WTC11 (cell line): ENCODE data around the gene DOK3. TPM values are rescaled to one million over a fixed set of nuclear protein-coding genes. Genes with fewer than 3 reads are reported as not detected.
A peak's percentile ranks its signal among the peaks of the same experiment; 100 is the strongest.

ENCODE experiments used
- ATF1 ChIP-seq: sonication (generic); formaldehyde crosslinking; IDR thresholded peaks from 2 replicates; pipeline ENCODE4 v1.8.1; 2023; ENCODE audit warnings: mild to moderate bottlenecking, moderate library complexity, missing genetic modification reagents
- FOXK1 ChIP-seq: sonication (generic); formaldehyde crosslinking; IDR thresholded peaks from 2 replicates; pipeline ENCODE4 v1.8.0; 2022; ENCODE audit warnings: mild to moderate bottlenecking, moderate library complexity, missing genetic modification reagents
- HMGA2 ChIP-seq: fragments of 250-450 bp; sonication (Bioruptor Pico); IDR thresholded peaks from 2 replicates; pipeline ENCODE4 v1.4.0; 2021; ENCODE audit warnings: mild to moderate bottlenecking, moderate library complexity
- MXD4 ChIP-seq: fragments of 250-450 bp; sonication (Bioruptor Pico); IDR thresholded peaks from 2 replicates; pipeline ENCODE4 v1.8.0; 2021; ENCODE audit warnings: mild to moderate bottlenecking, moderate library complexity, borderline replicate concordance
- NR2C2 ChIP-seq: sonication (generic); formaldehyde crosslinking; IDR thresholded peaks from 2 replicates; pipeline ENCODE4 v1.8.0; 2022; ENCODE audit warnings: mild to moderate bottlenecking, missing genetic modification reagents
- NR3C1 ChIP-seq: sonication (generic); formaldehyde crosslinking; conservative IDR thresholded peaks from 2 replicates; pipeline ENCODE4 v1.8.1; 2023; ENCODE audit warnings: low read depth, mild to moderate bottlenecking, missing genetic modification reagents
- SOX15 ChIP-seq: fragments of 250-450 bp; sonication (Bioruptor Pico); IDR thresholded peaks from 2 replicates; pipeline ENCODE4 v1.9.0; 2021; ENCODE audit warnings: mild to moderate bottlenecking
- TCF7 ChIP-seq: sonication (generic); formaldehyde crosslinking; IDR thresholded peaks from 2 replicates; pipeline ENCODE4 v1.8.0; 2022; ENCODE audit warnings: mild to moderate bottlenecking, low read depth, missing genetic modification reagents, moderate library complexity
- ZNF219 ChIP-seq: sonication (generic); formaldehyde crosslinking; IDR thresholded peaks from 2 replicates; pipeline ENCODE4 v1.8.0; 2023; ENCODE audit warnings: missing genetic modification reagents, mild to moderate bottlenecking, borderline replicate concordance
- ZNF423 ChIP-seq: fragments of 250-450 bp; sonication (Bioruptor Pico); IDR thresholded peaks from 2 replicates; pipeline ENCODE4 v2.1.2; 2022; ENCODE audit warnings: mild to moderate bottlenecking, moderate library complexity
- total RNA-seq: library from RNA; stranded (reverse); gene quantifications from 3 replicates; pipeline ENCODE4 v1.2.3, GENCODE V29; 2021
- TF ChIP-seq, protein P1 (sequence below): sonication (generic); formaldehyde crosslinking; IDR thresholded peaks from 2 replicates; pipeline ENCODE4 v1.8.0; 2022; ENCODE audit warnings: mild to moderate bottlenecking, missing genetic modification reagents
- TF ChIP-seq, protein P2 (sequence below): sonication (generic); formaldehyde crosslinking; IDR thresholded peaks from 2 replicates; pipeline ENCODE4 v1.8.1; 2023; ENCODE audit warnings: mild to moderate bottlenecking, missing genetic modification reagents, moderate library complexity
- TF ChIP-seq, protein P3 (sequence below): fragments of 250-450 bp; sonication (Bioruptor Pico); IDR thresholded peaks from 2 replicates; pipeline ENCODE4 v2.1.2; 2022; ENCODE audit warnings: mild to moderate bottlenecking, moderate library complexity
- TF ChIP-seq, protein P4 (sequence below): sonication (generic); formaldehyde crosslinking; IDR thresholded peaks from 2 replicates; pipeline ENCODE4 v1.8.1; 2022; ENCODE audit warnings: low read depth, mild to moderate bottlenecking, moderate library complexity, missing genetic modification reagents, borderline replicate concordance
- TF ChIP-seq, protein P5 (sequence below): fragments of 250-450 bp; sonication (Bioruptor Pico); IDR thresholded peaks from 2 replicates; pipeline ENCODE4 v1.8.0; 2021; ENCODE audit warnings: mild to moderate bottlenecking
- TF ChIP-seq, protein P6 (sequence below): fragments of 250-450 bp; sonication (Bioruptor Pico); IDR thresholded peaks from 2 replicates; pipeline ENCODE4 v1.9.0; 2021; ENCODE audit warnings: mild to moderate bottlenecking, borderline replicate concordance
- TF ChIP-seq, protein P7 (sequence below): sonication (generic); formaldehyde crosslinking; IDR thresholded peaks from 2 replicates; pipeline ENCODE4 v1.8.1; 2022; ENCODE audit warnings: low read depth, missing genetic modification reagents, borderline replicate concordance
- TF ChIP-seq, protein P8 (sequence below): sonication (generic); formaldehyde crosslinking; IDR thresholded peaks from 2 replicates; pipeline ENCODE4 v1.8.1; 2023; ENCODE audit warnings: mild to moderate bottlenecking, missing genetic modification reagents, borderline replicate concordance
- TF ChIP-seq, protein P9 (sequence below): sonication (generic); formaldehyde crosslinking; IDR thresholded peaks from 2 replicates; pipeline ENCODE4 v1.8.0; 2022; ENCODE audit warnings: mild to moderate bottlenecking, missing genetic modification reagents

The DOK3 gene
- total RNA-seq, 1 experiment from 2014 or later, result 9.9 TPM

DNA sequence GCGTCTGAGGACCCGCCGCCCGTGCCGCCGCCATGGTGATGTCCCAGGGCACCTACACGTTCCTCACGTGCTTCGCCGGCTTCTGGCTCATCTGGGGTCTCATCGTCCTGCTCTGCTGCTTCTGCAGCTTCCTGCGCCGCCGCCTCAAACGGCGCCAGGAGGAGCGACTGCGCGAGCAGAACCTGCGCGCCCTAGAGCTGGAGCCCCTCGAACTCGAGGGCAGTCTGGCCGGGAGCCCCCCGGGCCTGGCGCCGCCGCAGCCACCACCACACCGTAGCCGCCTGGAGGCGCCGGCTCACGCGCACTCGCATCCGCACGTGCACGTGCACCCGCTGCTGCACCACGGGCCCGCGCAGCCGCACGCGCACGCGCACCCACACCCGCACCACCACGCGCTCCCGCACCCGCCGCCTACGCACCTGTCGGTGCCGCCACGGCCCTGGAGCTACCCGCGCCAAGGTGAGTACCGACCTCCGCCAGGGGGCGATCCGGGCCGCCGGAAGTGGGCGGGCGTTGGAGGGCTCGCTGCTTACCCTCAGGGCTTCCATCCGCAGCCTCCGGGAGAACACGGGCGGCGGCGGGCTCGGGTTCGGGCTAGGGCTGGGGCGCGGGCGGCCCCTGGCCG, 54.5 kb downstream of the DOK3 start (continued):
- TF ChIP-seq, protein P1, sequence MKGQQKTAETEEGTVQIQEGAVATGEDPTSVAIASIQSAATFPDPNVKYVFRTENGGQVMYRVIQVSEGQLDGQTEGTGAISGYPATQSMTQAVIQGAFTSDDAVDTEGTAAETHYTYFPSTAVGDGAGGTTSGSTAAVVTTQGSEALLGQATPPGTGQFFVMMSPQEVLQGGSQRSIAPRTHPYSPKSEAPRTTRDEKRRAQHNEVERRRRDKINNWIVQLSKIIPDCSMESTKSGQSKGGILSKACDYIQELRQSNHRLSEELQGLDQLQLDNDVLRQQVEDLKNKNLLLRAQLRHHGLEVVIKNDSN, result no peak; the same call in 1 of the 2 replicates
- no peak for TF ChIP-seq SOX15
- 0 out of 2 replicates have a peak, but pooled peaks have one; percentile 9 for TF ChIP-seq NR2C2 (CRISPR knock-in tag)
- TF ChIP-seq, protein P2, sequence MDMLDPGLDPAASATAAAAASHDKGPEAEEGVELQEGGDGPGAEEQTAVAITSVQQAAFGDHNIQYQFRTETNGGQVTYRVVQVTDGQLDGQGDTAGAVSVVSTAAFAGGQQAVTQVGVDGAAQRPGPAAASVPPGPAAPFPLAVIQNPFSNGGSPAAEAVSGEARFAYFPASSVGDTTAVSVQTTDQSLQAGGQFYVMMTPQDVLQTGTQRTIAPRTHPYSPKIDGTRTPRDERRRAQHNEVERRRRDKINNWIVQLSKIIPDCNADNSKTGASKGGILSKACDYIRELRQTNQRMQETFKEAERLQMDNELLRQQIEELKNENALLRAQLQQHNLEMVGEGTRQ (CRISPR knock-in tag), result peak; percentile 74
- TF ChIP-seq, protein P3, sequence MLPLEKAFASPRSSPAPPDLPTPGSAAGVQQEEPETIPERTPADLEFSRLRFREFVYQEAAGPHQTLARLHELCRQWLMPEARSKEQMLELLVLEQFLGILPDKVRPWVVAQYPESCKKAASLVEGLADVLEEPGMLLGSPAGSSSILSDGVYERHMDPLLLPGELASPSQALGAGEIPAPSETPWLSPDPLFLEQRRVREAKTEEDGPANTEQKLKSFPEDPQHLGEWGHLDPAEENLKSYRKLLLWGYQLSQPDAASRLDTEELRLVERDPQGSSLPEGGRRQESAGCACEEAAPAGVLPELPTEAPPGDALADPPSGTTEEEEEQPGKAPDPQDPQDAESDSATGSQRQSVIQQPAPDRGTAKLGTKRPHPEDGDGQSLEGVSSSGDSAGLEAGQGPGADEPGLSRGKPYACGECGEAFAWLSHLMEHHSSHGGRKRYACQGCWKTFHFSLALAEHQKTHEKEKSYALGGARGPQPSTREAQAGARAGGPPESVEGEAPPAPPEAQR, result no peak
- no peak for TF ChIP-seq NR3C1
- peak; percentile 39; the same call in 1 of the 2 replicates for TF ChIP-seq ATF1 (CRISPR knock-in tag)
- TF ChIP-seq, protein P4, sequence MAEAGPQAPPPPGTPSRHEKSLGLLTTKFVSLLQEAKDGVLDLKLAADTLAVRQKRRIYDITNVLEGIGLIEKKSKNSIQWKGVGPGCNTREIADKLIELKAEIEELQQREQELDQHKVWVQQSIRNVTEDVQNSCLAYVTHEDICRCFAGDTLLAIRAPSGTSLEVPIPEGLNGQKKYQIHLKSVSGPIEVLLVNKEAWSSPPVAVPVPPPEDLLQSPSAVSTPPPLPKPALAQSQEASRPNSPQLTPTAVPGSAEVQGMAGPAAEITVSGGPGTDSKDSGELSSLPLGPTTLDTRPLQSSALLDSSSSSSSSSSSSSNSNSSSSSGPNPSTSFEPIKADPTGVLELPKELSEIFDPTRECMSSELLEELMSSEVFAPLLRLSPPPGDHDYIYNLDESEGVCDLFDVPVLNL (CRISPR knock-in tag), result 0 out of 2 replicates have a peak, but pooled peaks have one; percentile 33
- TF ChIP-seq, protein P5, sequence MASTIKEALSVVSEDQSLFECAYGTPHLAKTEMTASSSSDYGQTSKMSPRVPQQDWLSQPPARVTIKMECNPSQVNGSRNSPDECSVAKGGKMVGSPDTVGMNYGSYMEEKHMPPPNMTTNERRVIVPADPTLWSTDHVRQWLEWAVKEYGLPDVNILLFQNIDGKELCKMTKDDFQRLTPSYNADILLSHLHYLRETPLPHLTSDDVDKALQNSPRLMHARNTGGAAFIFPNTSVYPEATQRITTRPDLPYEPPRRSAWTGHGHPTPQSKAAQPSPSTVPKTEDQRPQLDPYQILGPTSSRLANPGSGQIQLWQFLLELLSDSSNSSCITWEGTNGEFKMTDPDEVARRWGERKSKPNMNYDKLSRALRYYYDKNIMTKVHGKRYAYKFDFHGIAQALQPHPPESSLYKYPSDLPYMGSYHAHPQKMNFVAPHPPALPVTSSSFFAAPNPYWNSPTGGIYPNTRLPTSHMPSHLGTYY, result peak; percentile 88
- no peak for TF ChIP-seq HMGA2 (CRISPR knock-in tag)
- no peak for TF ChIP-seq MXD4
- TF ChIP-seq ZNF423, result no peak
- peak; percentile 85 for TF ChIP-seq FOXK1 (CRISPR knock-in tag)
- TF ChIP-seq, protein P6, sequence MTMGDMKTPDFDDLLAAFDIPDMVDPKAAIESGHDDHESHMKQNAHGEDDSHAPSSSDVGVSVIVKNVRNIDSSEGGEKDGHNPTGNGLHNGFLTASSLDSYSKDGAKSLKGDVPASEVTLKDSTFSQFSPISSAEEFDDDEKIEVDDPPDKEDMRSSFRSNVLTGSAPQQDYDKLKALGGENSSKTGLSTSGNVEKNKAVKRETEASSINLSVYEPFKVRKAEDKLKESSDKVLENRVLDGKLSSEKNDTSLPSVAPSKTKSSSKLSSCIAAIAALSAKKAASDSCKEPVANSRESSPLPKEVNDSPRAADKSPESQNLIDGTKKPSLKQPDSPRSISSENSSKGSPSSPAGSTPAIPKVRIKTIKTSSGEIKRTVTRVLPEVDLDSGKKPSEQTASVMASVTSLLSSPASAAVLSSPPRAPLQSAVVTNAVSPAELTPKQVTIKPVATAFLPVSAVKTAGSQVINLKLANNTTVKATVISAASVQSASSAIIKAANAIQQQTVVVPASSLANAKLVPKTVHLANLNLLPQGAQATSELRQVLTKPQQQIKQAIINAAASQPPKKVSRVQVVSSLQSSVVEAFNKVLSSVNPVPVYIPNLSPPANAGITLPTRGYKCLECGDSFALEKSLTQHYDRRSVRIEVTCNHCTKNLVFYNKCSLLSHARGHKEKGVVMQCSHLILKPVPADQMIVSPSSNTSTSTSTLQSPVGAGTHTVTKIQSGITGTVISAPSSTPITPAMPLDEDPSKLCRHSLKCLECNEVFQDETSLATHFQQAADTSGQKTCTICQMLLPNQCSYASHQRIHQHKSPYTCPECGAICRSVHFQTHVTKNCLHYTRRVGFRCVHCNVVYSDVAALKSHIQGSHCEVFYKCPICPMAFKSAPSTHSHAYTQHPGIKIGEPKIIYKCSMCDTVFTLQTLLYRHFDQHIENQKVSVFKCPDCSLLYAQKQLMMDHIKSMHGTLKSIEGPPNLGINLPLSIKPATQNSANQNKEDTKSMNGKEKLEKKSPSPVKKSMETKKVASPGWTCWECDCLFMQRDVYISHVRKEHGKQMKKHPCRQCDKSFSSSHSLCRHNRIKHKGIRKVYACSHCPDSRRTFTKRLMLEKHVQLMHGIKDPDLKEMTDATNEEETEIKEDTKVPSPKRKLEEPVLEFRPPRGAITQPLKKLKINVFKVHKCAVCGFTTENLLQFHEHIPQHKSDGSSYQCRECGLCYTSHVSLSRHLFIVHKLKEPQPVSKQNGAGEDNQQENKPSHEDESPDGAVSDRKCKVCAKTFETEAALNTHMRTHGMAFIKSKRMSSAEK (CRISPR knock-in tag), result no peak
- no peak for TF ChIP-seq ZNF219 (CRISPR knock-in tag)
- TF ChIP-seq, protein P7, sequence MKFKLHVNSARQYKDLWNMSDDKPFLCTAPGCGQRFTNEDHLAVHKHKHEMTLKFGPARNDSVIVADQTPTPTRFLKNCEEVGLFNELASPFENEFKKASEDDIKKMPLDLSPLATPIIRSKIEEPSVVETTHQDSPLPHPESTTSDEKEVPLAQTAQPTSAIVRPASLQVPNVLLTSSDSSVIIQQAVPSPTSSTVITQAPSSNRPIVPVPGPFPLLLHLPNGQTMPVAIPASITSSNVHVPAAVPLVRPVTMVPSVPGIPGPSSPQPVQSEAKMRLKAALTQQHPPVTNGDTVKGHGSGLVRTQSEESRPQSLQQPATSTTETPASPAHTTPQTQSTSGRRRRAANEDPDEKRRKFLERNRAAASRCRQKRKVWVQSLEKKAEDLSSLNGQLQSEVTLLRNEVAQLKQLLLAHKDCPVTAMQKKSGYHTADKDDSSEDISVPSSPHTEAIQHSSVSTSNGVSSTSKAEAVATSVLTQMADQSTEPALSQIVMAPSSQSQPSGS (CRISPR knock-in tag), result no peak
- TF ChIP-seq TCF7 (CRISPR knock-in tag), result peak; percentile 63; the same call in 1 of the 2 replicates
- TF ChIP-seq, protein P8, sequence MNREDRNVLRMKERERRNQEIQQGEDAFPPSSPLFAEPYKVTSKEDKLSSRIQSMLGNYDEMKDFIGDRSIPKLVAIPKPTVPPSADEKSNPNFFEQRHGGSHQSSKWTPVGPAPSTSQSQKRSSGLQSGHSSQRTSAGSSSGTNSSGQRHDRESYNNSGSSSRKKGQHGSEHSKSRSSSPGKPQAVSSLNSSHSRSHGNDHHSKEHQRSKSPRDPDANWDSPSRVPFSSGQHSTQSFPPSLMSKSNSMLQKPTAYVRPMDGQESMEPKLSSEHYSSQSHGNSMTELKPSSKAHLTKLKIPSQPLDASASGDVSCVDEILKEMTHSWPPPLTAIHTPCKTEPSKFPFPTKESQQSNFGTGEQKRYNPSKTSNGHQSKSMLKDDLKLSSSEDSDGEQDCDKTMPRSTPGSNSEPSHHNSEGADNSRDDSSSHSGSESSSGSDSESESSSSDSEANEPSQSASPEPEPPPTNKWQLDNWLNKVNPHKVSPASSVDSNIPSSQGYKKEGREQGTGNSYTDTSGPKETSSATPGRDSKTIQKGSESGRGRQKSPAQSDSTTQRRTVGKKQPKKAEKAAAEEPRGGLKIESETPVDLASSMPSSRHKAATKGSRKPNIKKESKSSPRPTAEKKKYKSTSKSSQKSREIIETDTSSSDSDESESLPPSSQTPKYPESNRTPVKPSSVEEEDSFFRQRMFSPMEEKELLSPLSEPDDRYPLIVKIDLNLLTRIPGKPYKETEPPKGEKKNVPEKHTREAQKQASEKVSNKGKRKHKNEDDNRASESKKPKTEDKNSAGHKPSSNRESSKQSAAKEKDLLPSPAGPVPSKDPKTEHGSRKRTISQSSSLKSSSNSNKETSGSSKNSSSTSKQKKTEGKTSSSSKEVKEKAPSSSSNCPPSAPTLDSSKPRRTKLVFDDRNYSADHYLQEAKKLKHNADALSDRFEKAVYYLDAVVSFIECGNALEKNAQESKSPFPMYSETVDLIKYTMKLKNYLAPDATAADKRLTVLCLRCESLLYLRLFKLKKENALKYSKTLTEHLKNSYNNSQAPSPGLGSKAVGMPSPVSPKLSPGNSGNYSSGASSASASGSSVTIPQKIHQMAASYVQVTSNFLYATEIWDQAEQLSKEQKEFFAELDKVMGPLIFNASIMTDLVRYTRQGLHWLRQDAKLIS, result no peak
- TF ChIP-seq, protein P9, sequence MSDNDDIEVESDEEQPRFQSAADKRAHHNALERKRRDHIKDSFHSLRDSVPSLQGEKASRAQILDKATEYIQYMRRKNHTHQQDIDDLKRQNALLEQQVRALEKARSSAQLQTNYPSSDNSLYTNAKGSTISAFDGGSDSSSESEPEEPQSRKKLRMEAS (CRISPR knock-in tag), result peak; percentile 56; the same call in 1 of the 2 replicates
